HG02870 (cell line): ENCODE results near the gene FN1.
"Not testable (repeated sequence)": the region's sequence is repeated elsewhere in the genome, so short reads cannot be mapped to it uniquely, and the experiment has no call there.

Experiments used
- ATAC-seq: cut with Tn5 transposase; IDR thresholded peaks from one replicate; pipeline ENCODE4 v1.9.1; 2021; ENCODE audit warnings: mild to moderate bottlenecking, moderate library complexity; ENCODE audit not compliant: unreplicated experiment

The FN1 gene

DNA sequence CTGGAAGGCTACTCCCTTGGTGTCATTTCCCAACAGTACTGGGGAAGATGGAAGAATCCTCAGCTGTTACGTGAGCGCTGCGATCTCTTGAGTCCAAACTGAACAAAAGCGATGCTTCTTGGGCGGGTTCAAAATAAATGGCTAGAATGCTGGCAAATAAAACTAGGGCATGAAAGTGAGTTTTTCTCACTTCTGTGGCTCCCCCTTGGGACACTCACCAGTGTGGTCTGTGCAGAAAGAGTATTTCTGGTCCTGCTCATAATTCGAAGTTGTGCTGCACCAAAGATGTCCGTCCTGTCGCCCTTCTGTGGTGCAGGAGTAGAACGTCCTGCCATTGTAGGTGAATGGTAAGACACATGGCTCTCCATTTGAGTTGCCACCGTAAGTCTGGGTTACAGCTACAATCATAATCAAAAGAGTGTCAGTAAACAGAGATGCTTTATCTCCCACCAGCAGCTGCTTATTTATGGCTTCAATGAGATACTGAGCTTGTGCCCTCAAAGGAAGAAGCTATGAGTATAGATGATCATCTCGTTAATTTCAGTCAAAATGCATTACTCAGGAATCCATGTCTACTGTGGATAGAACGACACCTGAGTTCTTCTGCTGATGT is 11.8 kb downstream of the FN1 start:
- no peak for ATAC-seq

DNA sequence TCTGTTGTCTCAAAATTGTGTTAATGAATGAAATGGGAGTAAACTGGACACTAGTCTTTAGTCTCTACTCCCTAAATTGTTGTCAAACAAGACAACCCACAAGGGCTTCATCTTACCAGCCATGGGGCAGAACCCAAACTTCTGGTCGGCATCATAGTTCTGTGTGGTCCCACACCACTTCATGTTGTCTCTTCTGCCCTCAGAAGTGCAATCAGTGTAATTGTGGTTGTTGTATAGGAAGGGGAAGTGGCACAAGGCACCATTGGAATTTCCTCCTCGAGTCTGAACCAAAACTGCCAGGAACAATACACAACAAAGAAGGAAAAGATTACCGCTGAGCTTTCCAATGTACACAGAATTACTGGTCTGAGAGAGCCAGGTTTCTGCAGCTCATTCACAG is 12.6 kb downstream of the FN1 start:
- no peak for ATAC-seq

DNA sequence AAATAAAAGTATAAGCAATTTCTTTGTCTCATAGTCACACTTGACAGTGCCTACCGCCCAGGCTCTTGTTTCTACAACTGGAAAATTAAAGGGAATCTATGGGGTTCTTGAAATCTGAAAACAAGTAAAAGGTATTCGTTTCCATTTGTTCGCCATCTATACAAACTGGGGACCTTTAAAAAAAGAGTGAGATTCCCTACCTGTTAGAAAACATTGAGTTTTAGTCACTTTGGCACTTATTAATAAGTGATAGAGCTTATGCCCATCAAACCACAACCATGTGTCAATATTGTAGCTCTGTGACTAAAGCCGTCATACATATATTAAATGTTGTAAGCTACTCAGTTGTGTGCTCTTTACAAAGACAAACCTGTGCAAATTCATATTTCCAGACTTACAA is 13.2 kb downstream of the FN1 start:
- ATAC-seq = no peak

DNA sequence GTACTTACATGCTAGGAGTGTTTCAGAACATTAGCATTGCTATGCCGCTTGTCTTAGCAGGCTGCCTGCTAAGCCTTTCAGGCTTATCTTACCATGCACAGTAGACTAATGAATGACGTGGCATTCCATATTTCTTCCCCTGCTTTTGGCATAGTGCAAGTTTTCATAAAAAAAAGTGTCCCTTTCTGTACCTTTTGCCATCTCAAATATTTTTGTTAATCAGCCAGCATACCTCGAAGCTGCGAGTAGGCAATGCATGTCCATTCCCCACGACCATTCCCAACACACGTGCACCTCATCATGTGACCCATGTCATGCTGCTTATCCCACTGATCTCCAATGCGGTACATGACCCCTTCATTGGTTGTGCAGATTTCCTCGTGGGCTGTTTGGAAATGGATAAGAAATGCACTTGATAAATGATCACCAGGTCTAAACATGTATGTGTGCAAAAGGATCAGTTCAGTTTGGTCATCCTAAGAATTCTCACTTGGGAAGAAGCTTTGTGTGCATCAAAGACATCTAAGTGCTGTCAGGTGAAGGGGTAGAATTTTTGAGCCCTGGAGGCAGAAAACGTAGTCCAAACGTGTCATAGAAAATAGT is 13.9 kb downstream of the FN1 start:
- ATAC-seq = no peak

DNA sequence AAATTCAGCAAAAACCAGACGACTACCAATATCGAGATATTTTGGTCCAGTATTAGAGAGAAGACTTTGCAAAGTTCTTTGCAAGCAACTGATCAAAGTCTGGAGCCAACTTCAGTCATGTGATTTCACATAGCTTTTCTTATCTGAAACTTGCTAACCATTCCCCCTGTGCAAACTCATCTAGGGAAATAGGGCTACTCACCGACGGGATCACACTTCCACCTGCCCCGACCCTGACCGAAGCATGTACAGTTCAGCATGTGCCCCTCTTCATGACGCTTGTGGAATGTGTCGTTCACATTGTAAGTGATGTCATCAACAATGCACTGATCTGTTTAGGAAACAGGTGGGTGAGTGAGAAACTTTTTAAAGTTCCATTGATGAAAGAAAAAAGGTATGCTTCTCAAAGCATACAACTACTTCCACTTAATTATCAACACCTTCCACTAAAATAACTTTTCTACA is 15.4 kb downstream of the FN1 start:
- no peak for ATAC-seq

DNA sequence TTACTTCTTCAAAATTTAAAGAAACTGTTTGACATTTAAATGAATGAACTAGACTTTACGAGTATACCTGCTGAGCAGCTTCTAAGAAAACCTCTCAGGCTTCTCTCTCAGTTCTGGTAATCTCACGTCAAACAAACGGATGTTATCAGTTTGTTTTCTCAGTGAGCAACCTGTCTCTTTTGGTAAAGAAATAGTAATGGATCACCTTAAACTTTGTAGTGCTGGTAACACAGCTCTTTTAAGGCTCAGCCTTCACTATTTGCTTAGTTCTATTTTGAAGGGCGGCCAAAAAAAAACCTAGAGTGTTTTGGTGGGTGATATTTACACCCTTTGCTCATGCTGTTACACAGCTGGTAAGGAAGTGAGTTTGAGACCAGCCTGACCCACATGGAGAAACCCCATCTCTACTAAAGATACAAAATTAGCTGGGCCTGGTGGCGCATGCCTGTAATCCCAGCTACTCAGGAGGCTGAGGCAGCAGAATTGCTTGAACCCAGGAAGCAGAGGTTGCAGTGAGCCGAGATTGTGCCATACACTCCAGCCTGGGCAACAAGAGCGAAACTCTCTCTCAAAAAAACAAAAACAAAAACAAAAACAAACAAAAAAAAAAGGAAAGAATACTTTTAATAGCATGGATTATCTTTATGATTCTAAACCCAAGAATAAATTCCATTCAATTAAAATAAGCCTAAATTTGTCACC is 15.9 kb downstream of the FN1 start:
- ATAC-seq = no peak

DNA sequence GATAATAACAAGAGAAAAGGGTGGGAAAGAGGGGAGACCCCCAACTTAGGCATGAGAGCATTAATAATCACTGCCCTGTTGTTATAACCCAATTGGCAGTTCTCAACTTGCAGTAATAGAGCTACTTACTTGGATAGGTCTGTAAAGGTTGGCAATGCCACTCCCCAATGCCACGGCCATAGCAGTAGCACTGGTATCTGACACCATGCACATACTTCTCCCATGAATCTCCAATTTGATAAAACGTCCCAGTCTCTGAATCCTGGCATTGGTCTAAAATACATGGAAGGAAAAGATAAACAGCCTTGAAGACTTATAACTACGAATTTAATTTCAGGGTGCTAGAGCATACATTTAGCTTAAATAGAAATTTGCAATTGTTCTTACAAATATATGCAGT is 16.8 kb downstream of the FN1 start:
- ATAC-seq = no peak

DNA sequence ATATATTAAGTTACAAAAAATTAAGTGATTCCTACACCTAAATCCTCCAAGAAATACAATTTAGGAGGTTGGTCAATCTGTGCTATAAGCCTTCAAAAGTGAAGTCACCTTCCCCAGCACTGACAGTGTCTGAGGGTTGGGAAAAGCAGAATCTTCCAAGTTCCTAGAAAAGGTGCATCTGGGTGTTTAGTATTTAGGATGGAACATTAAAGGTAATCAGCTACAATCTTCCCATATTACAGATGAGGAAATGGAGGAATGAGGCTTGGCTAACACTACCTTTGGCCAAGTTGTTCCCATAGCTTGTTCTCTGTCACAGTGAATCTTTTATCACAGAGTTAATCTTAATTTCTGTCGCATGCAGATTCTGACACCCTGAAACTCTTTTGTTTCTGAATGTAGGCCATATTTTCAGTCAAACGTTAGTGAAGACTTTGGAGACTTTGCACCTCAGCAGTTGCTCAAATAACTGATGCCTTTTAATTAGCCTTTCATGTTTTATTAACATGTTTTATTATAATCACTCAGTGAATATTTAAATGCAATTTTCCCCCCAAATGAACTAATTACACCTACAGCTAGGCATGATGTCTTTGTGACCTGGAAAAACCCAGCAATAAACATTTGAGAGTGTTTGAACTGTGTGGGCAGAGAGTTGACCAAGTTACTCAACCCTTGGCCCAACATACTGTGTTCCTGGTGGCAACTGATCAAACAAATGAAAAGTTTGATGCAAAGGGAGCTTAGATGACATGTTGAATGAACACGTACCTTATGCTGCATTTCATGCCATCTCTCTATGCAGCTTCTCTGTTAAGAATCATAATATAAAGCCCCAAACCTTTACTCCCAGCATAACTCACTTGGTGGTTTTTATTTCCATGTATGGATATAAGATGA is 17.6 kb downstream of the FN1 start:
- ATAC-seq = no peak

DNA sequence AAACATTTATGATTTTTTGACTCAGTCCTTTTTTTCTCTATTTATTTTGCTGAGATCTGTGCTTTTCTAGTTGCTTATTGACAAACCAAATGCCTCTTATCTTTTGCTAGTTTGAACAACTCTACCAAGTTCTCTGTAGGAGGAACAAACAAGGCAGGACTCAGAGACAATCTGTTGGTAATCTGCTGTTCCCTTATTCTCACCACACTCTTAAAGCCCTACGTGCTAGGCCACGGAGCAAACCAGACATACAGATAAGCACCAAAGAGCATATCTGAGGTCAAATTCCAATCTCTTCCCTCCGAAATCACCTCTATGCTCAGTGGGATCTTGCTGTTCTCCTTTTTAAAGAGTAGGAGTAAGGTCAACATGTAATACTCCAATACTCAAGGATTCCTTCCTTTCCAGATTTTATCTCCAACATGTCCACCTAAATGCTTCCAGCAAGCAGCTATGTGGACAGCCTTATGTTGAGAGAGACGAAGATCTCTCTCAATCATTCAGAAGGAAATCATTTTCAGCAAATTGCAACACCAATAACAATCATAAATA is 18.4 kb downstream of the FN1 start:
- no peak for ATAC-seq

DNA sequence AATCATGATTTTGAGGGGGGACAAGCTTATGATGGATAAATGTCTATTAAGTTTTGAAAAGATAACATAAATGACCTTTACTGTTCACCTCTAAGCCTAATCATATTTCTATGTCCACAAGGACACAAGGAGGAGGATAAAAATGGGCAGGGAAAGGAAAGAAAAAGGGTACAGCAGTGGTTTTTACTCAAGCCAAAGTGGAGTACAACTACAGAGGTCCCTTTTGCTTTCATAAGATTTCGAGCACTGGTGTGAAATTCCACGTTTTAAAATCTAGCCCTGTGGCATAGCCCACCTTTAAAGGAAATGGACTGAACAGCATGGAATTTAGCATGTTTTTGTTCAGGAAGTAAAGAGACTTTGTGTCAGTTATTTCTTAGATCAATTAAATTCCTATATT is 19.2 kb downstream of the FN1 start:
- no peak for ATAC-seq

DNA sequence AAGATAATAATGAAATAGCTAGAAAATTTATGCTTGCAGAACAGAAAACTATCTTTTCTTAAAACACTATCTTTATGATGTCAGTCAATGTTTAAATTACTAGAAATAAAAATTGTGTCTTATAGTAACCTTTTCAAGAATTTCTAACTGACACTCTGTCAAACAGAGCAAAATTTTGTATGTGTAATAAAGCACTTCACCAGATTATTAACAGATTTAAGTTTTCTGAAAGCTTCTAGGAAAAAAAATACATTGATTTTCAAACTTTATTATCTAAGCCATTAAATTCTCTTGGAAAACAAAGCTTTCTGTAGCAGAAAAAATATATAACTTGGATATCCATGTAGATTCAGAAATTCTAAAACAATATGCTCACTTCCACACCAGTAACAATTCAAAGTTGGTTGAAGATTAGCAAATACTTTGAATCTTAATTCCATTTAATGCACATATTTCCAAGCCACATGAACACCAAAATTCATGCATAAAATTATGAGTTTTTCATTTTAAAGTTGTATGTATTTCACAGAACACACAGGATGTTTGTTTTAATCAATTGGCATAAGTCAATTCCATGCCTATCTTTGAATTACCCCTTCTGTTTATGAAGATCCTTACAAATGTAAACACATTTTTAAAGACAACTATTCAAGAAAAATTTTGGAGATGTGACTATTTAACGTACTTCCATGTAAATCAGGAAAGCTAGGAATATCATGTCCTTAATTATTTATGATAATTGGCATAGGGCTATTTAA is 19.9 kb downstream of the FN1 start:
- no peak for ATAC-seq

DNA sequence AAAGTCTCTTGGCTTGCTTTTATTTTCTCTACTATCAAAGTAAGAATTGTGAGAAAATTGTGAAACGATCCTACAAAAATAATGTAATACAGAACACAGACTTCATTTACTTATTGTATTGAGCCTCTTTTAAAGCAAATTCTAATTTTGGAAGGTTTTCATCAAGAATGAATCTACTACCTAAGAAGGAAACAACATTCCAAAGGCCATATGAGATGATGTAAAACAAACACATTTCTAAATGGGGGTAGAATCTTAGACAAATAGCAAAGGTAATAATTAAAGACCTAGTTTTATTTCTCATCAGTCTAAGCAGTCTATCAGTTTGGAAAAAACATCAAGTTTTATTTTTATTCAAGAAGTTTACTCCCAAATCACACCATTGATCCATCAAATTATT is 20.6 kb downstream of the FN1 start:
- ATAC-seq = no peak

DNA sequence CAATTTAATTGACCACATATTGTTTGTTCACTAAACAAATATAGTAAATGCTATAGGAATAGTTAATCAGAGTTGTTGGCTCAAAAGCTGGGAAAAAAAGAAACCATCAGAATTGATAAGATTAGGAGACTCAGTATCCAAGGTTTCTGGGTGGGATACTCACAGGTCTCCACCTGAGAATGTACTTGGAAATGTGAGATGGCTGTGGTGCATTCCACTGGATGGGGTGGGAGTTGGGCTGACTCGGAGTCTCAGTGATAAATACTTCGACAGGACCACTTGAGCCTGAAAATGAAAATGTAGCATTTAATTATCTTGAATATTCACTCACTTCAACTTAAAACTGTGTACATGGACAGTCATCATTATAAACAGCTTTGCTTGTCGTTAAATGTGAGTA is 21.2 kb downstream of the FN1 start:
- ATAC-seq = no peak

DNA sequence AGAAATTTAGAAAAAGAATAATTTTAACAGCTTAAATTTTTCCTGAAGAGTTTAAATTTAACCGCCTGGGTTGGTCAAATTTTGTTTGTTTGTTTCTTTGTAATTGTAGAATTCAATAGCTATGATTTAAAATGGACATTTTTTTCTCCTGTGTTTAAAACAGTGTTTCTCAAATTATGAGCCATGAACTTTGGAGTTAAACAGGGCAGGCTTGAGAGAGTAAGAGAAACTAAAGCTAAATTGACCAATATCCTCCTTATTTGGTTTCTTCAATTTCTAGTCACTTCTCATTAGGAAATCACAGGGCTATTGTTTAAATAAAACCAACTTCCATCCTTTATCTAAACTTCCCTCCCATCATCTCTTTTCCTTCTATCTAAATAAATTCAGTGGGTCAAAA is 21.9 kb downstream of the FN1 start:
- ATAC-seq = no peak

DNA sequence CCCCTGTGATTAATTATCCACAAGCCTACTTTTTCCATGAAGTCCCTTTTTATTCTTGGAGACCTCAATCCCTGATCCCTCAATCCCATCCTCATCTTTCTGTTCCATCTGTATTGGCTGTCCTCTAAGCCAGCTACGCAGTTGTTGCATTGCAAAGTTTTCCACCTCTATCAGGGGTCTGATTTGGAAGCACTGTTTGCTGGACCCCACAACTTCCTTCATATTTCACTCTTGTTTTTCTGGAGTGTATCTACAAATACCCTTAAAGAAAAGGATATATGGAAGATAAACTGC is 22.4 kb downstream of the FN1 start:
- ATAC-seq = no peak

DNA sequence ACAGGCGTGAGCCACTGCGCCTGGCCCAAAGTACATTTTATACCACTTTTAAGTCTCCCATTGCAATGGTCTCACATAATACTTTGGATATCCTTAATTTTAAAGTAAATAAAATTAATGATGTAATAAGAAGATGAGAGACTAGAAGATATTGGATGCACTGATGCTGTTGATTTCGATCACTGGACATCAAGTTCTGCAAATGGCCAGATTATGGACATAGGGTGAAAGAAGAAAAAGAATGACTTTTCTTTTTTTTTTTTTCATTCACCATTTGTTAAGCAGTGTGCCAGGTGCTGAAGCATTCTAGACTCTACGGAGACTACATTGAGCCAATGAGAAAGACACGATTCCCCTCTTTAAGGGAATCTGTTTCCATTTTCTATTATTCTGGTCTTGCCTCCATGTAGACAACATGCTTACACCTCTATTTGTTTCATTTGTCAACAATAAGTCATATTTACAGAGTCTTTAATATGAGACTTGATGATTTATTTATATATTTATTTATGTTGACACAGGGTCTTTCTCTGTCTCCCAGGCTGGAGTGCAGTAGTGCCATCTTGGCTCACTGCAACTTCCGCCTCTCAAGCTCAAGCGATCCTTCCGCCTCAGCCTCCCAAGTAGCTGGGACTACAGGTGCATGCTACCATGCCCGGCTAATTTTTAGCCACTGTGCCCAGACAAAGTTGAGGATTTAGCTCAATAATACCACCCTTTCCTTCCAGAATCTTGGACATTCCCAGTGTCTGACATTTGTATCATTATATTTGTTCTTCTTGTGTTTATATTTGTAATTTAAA is 23.7 kb downstream of the FN1 start:
- ATAC-seq = no peak

DNA sequence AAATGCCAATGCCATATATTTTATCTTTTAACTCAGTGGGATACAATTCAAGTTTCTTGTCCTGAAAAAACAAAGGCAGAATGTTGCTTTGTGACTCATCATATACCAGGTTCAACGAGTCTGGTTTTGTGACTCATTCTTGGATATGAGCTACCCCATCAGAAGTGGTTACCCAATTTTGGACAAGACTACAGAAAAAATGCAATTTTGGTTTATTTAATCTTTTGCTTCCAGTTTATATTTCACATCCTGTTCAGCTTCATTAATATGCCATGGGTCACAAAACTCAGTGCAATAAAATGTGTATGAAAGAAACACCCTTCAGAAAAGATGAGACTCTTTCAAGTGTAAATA is 25.0 kb downstream of the FN1 start:
- ATAC-seq = no peak

DNA sequence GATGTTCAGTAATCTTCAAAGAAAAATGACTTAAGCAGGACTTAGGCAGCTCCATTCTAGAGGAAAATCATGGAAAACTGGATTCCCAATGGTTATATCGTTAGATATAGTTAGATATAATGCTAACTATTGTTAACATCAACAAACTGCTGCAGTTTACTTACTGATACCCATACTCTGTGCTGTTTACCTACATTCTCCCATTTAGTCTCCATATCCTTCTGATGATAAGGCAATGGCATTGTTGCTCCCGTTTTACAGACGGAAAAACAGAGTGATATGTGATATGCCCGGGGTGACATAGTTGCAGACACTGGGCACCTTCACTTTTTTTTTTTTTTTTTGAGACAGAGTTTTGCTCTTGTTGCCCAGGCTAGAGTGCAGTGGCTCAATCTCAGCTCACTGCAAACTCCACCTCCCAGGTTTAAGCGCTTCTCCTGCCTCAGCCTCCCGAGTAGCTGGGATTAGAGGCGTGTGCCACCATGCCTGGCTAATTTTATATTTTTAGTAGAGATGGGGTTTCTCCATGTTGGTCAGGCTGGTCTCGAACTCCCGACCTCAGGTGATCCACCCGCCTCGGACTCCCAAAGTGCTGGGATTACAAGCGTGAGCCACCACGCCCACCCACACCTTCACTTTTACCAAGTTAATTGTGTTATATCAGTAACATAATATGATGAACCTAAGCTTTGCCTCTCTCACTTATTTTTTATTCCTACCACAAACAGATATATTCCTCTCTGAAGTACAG is 25.5 kb downstream of the FN1 start:
- ATAC-seq = not testable (repeated sequence)
